Measurements from ENCODE around the gene EPB41L5.

DNA sequence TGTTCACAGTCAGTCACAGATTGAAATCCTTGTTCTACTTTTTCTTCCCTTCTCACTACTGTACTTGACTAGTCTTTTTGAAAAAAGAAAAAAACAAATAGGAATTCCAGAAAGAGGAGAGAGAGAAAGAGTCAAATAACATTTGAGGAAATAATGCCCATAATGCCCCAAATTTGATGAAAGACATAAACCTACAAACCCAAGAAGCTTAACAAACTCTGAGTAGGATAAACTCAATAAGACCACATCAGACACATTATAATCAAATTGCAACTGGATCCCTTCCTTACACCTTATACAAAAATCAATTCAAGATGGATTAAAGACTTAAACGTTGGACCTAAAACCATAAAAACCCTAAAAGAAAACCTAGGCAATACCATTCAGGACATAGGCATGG is 179.4 kb downstream of the EPB41L5 start:
- TF ChIP-seq CTCF (IDR thresholded peaks at IDR 0.05) (no peak), POLR2A (IDR thresholded peaks at IDR 0.05) (no peak)

All from testis (tissue), 2 donors.